SK-N-SH treated with all-trans-retinoic acid at 6 μM for 48 hours (cell line): ENCODE results near the gene MMP25.

ENCODE experiments used
- CREB5 ChIP-seq: fragments of 250-450 bp; sonication (Bioruptor Pico); IDR thresholded peaks from 2 replicates; pipeline ENCODE4 v1.5.1; 2020; ENCODE audit warnings: low read depth, mild to moderate bottlenecking, moderate library complexity
- GLIS3 ChIP-seq: fragments of 250-450 bp; sonication (Bioruptor Pico); IDR thresholded peaks from 2 replicates; pipeline ENCODE4 v1.5.0; 2020; ENCODE audit warnings: mild to moderate bottlenecking, moderate library complexity
- OSR1 ChIP-seq: fragments of 250-450 bp; sonication (Bioruptor Pico); IDR thresholded peaks from 2 replicates; pipeline ENCODE4 v1.8.0; 2022; ENCODE audit warnings: moderate library complexity, mild to moderate bottlenecking, inconsistent platforms
- POU6F1 ChIP-seq: fragments of 250-450 bp; sonication (Bioruptor Pico); IDR thresholded peaks from 2 replicates; pipeline ENCODE4 v1.8.0; 2021; ENCODE audit warnings: low read depth, mild to moderate bottlenecking, moderate library complexity, borderline replicate concordance
- RARB ChIP-seq: fragments of 250-450 bp; sonication (Bioruptor Pico); IDR thresholded peaks from 2 replicates; pipeline ENCODE4 v1.8.0; 2021; ENCODE audit warnings: mild to moderate bottlenecking, moderate library complexity
- TCF4 ChIP-seq: fragments of 250-450 bp; sonication (Bioruptor Pico); IDR thresholded peaks from 2 replicates; pipeline ENCODE4 v1.8.0; 2021; ENCODE audit warnings: mild to moderate bottlenecking, moderate library complexity, borderline replicate concordance
- ZFP3 ChIP-seq: fragments of 250-450 bp; sonication (Bioruptor Pico); IDR thresholded peaks from 2 replicates; pipeline ENCODE4 v1.5.0; 2020; ENCODE audit warnings: mild to moderate bottlenecking, moderate library complexity
- ZFP30 ChIP-seq: fragments of 450-650 bp; formaldehyde crosslinking; IDR thresholded peaks from 2 replicates; pipeline ENCODE4 v1.5.0; 2022; ENCODE audit warnings: mild to moderate bottlenecking, moderate library complexity
- ZNF565 ChIP-seq: fragments of 450-650 bp; formaldehyde crosslinking; conservative IDR thresholded peaks from 2 replicates; pipeline ENCODE4 v1.5.0; 2020; ENCODE audit warnings: low read depth, mild to moderate bottlenecking, moderate library complexity
- ZNF70 ChIP-seq: fragments of 450-650 bp; formaldehyde crosslinking; IDR thresholded peaks from 2 replicates; pipeline ENCODE4 v1.5.0; 2020; ENCODE audit warnings: mild to moderate bottlenecking, moderate library complexity

DNA sequence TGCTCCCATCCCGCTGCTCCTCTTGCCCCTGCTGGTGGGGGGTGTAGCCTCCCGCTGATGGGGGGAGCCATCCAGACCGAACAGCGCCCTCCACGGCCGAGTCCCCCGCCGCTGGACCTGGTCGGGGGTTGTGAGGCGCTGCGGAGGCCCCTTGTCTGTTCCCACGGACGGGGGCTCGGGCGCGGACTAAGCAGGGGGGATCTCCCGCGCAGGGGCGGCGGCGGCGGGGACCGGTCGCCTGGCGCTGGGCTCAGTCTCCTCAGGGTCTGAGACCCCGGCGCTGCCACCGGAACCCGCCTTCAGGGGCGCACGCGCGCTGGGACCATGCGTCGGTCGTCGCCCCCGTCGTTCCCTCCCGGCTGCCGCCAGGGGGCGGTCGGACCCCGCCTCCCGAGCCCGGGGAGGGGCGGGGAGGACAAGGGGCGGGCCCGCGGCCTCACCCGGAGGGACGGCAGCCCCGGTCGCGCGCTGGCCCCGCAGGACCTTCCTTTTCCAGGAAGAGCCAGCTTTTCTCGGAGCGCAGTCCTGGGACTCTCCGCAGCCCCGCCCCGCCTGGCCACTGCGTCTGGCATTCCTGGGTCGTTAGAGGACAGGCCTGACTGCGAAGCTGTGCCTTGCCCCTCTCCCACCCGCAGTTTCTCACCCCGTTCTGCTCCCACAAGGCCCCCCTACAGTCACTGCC lies 12.8 kb downstream of the MMP25 start:
- no peak for TF ChIP-seq RARB (CRISPR knock-in tag)
- TF ChIP-seq ZNF565 (CRISPR knock-in tag) = no peak
- no peak for TF ChIP-seq CREB5 (CRISPR knock-in tag)
- no peak for TF ChIP-seq ZFP3 (CRISPR knock-in tag)
- TF ChIP-seq OSR1 = no peak
- TF ChIP-seq POU6F1 (CRISPR knock-in tag) = no peak
- TF ChIP-seq ZFP30 (CRISPR knock-in tag) = no peak
- no peak for TF ChIP-seq ZNF70 (CRISPR knock-in tag)
- no peak for TF ChIP-seq GLIS3 (CRISPR knock-in tag)
- no peak for TF ChIP-seq TCF4
